CD4-positive, alpha-beta T cell treated with Interleukin-10 for 1 hour (primary cell): ENCODE results near the gene CDH23.

Source experiments
- DNase-seq: peaks from one replicate; pipeline ENCODE4 v3.0.0-alpha.2; 2020

CDH23 gene

GRCh38 chr10:71393841-71394475 lies 2.8 kb upstream of the CDH23 start:
- no peak for DNase-seq

- no peak for DNase-seq
These were observed 1.7 kb upstream of the CDH23 start for GRCh38 chr10:71394926-71395562.

GRCh38 chr10:71395621-71396020 lies 1.1 kb upstream of the CDH23 start:
- no peak for DNase-seq

GRCh38 chr10:71396084-71396710 lies 523 bp upstream of the CDH23 start:
- DNase-seq = peak; percentile 18

- DNase-seq = no peak
These were observed 834 bp downstream of the CDH23 start for GRCh38 chr10:71397296-71398212.

GRCh38 chr10:71398976-71399375 lies 2.3 kb downstream of the CDH23 start:
- DNase-seq = no peak

GRCh38 chr10:71399946-71400345 lies 3.2 kb downstream of the CDH23 start:
- no peak for DNase-seq

- DNase-seq = no peak
These were observed 4.3 kb downstream of the CDH23 start for GRCh38 chr10:71401056-71401455.

- no peak for DNase-seq
These were observed 5.3 kb downstream of the CDH23 start for GRCh38 chr10:71402005-71402404.

GRCh38 chr10:71404503-71405295 lies 8.0 kb downstream of the CDH23 start:
- no peak for DNase-seq

- DNase-seq = no peak
These were observed 10.2 kb downstream of the CDH23 start for GRCh38 chr10:71406878-71407277.

GRCh38 chr10:71408436-71409225 lies 11.9 kb downstream of the CDH23 start:
- no peak for DNase-seq

- no peak for DNase-seq
These were observed 12.9 kb downstream of the CDH23 start for GRCh38 chr10:71409516-71410104.

- DNase-seq = no peak
These were observed 16.9 kb downstream of the CDH23 start for GRCh38 chr10:71413581-71413980.

GRCh38 chr10:71414359-71414758 lies 17.6 kb downstream of the CDH23 start:
- DNase-seq = no peak

- no peak for DNase-seq
These were observed 22.4 kb downstream of the CDH23 start for GRCh38 chr10:71419002-71419540.

- no peak for DNase-seq
These were observed 23.0 kb downstream of the CDH23 start for GRCh38 chr10:71419750-71420149.

- no peak for DNase-seq
These were observed 24.3 kb downstream of the CDH23 start for GRCh38 chr10:71421075-71421434.

GRCh38 chr10:71423250-71423649 lies 26.5 kb downstream of the CDH23 start:
- DNase-seq = no peak

GRCh38 chr10:71423901-71424300 lies 27.2 kb downstream of the CDH23 start:
- DNase-seq = no peak
